Fibroblast of the aortic adventitia (primary cell): ENCODE data around the gene UGT2B11. TPM values are rescaled to one million over a fixed set of nuclear protein-coding genes. Genes with fewer than 3 reads are reported as not detected.
"Not testable (repeated sequence)": the region's sequence is repeated elsewhere in the genome, so short reads cannot be mapped to it uniquely, and the experiment has no call there.

ENCODE experiments used
- DNase-seq: peaks from one replicate; pipeline ENCODE4 v3.0.0-alpha.2; 2010; ENCODE audit warnings: low read depth
- H3K4me3 ChIP-seq: 2 replicates; pipeline ENCODE4 v1.5.1; 2011; ENCODE audit warnings: low read depth, mild to moderate bottlenecking, control low read depth, low read length, moderate library complexity
- CTCF ChIP-seq: IDR thresholded peaks from 2 replicates; pipeline ENCODE4 v1.5.1; 2011; ENCODE audit warnings: mild to moderate bottlenecking, low read length, control low read depth, inconsistent platforms; ENCODE audit not compliant: insufficient read depth
- total RNA-seq: library from RNA; depleted of rRNA; stranded (reverse); fragments of >200 nt; gene quantifications from 2 replicates; pipeline ENCODE4 v1.2.3, GENCODE V29; 2012; ENCODE audit warnings: low replicate concordance

The UGT2B11 gene
- total RNA-seq, 1 donor, result not detected

- no peak for TF ChIP-seq CTCF
- H3K4me3 ChIP-seq, result no peak overlapping the region
- DNase-seq, result no peak
These were observed 3.6 kb downstream of the UGT2B11 start for GRCh38 chr4:69210911-69211310.

- DNase-seq, H3K4me3 ChIP-seq: not testable (repeated sequence)
These were observed 16.0 kb downstream of the UGT2B11 start for GRCh38 chr4:69198506-69198905.

- no peak overlapping the region for H3K4me3 ChIP-seq
- no peak for DNase-seq
- TF ChIP-seq CTCF, result no peak
These were observed 18.2 kb downstream of the UGT2B11 start for GRCh38 chr4:69196209-69196965.

GRCh38 chr4:69194166-69194565 lies 20.4 kb downstream of the UGT2B11 start:
- no peak overlapping the region for H3K4me3 ChIP-seq
- no peak for DNase-seq
- no peak for TF ChIP-seq CTCF

DNA sequence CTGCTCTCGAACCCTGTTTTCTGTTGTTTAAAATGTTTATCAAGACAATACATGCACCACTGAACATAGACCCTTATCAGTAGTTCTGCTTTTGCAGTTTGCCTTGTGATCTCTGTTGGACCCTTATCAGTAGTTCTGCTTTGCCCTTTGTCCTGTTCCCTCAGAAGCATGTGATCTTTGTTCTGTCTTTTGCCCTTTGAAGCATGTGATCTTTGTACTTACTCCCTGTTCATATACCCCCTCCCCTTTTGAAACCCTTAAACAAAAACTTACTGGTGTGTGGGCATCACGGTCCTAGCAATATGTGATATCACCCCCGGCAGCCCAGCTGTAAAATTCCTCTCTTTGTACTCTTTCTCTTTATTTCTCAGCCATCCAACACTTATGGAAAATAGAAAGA lies 22.6 kb downstream of the UGT2B11 start:
- H3K4me3 ChIP-seq, DNase-seq: not testable (repeated sequence)

DNA sequence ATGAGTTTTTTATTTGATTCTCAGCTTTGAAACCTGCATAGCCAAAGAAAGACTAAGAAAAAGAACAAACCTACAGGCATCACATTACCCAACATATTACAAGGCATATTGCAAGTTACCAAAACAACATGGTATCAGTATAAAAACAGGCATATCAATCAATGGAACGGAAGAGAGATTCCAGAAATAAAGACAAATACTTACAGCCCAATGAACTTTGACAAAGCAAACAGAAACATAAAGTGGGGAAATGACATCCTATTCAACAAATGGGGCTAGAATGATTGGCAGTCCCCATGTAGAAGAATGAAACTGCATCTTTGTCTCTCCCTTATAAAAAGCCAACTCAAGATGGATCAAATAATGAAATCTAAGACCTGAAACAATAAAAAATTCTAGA lies 23.9 kb downstream of the UGT2B11 start:
- DNase-seq, H3K4me3 ChIP-seq: not testable (repeated sequence)

DNA sequence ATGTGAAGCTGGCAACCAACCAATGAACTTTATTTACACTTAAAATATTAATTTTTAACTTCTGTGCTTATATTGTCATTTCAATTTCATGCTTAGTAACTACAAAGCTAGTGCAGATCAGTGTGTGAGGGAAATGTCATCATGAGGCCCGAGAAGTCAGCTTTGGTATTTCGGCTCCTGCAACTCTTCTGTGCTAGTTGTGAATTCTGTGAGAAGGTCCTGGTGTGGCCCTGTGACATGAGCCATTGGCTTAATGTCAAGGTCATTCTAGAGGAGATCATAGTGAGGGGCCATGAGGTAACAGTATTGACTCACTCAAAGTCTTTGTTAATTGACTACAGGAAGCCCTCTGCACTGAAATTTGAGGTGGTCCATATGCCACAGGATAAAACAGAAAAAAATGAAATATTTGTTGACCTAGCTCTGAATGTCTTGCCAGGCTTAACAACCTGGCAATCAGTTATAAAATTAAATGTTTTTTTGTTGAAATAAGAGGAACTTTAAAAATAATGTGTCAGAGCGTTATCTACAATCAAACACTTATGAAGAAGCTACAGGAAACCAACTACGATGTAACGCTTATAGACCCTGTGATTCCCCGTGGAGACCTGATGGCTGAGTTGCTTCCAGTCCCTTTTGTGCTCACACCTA lies 32.9 kb downstream of the UGT2B11 start:
- not testable (repeated sequence) for DNase-seq, H3K4me3 ChIP-seq

DNA sequence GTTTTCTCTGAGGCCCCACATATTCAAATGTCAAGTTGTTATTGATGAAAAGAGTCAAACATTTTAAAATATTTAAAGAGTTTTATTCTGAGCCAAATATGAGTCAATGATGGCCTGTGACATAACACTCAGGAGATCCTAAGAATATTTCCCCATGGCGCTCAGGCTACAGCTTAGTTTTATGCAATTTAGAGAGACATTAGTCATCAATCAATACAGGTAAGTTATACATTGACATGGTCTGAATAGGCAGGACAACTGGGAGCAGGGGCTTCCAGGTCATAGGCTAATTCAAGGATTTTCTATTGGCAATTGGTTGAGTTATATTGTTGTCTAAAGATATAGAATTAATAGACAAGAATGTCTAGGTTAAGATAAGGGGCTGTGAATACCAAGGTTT lies 34.7 kb downstream of the UGT2B11 start:
- H3K4me3 ChIP-seq, DNase-seq: not testable (repeated sequence)

- not testable (repeated sequence) for H3K4me3 ChIP-seq, DNase-seq
These were observed 35.8 kb downstream of the UGT2B11 start for GRCh38 chr4:69178751-69179205.
